K562 (cell line): ENCODE data around the gene RNASEH2A. TPM values are rescaled to one million over a fixed set of nuclear protein-coding genes. Genes with fewer than 3 reads are reported as not detected.

ENCODE experiments used
- ATAC-seq: fragments of 200-7000 bp; cut with Tn5 transposase; 3 replicates; pipeline ENCODE4 v1.9.1; 2020; ENCODE audit warnings: moderate library complexity
- BruUV-seq: library from RNA; stranded (reverse); fragments of 400-500 nt; replicated peaks from 2 replicates; lab custom pipeline; 2021; lab: Mats Ljungman, UMichigan
- CTCF ChIA-PET: fragments of 300-600 bp; formaldehyde crosslinking; extraction: SDS; loops from one replicate; lab custom pipeline; 2021; ENCODE audit warnings: low intra/inter-chr PET ratio; lab: Yijun Ruan, JAX
- POLR2A ChIA-PET: fragments of 300-600, 350-650 bp; sonication (Branson Sonifier 250); formaldehyde crosslinking; extraction: SDS; loops from one replicate; lab custom pipeline; 2021; ENCODE audit warnings: antibody characterized with exemption, inconsistent platforms; lab: Yijun Ruan, JAX
- DNase-seq, 4 experiments: peaks; one replicate each; pipeline versions ENCODE4 v3.0.0 to v3.0.0-alpha.2; 2011 to 2018; ENCODE audit warnings: low spot score in 3 of 4, mixed read lengths in 3 of 4; ENCODE audit errors: extremely low read depth in 1 of 4
- FAIRE-seq: peaks from 2 replicates; lab custom pipeline; 2011; peaks lifted over from hg19 to GRCh38; lab: Jason Lieb, UNC
- H2AFZ ChIP-seq: 2 replicates; pipeline ENCODE4 v1.6.0; 2011; ENCODE audit warnings: low read depth, low read length, control low read depth, inconsistent platforms
- H3K27ac ChIP-seq: fragments of 200-600 bp; 3 replicates; pipeline ENCODE4 v1.8.0; 2011; ENCODE audit warnings: low read depth, mild to moderate bottlenecking, control low read depth, inconsistent platforms, low read length, moderate library complexity, mixed read lengths; ENCODE audit errors: extremely low read depth
- H3K27me3 ChIP-seq, 2 experiments: fragments of 300-600 bp in 1 of 2; 2 replicates in 1 of 2; 3 replicates in 1 of 2; pipeline versions ENCODE4 v1.6.0 to v1.8.0; 2011; ENCODE audit warnings: inconsistent platforms in 2 of 2, low read length in 2 of 2, mild to moderate bottlenecking in 1 of 2, mixed read lengths in 1 of 2, moderate library complexity in 1 of 2; ENCODE audit not compliant: control insufficient read depth in 2 of 2, insufficient read depth in 2 of 2
- H3K36me3 ChIP-seq: fragments of 300-600 bp; 3 replicates; pipeline ENCODE4 v1.8.0; 2011; ENCODE audit warnings: mild to moderate bottlenecking, low read length, inconsistent platforms; ENCODE audit not compliant: control insufficient read depth, insufficient read depth
- H3K4me1 ChIP-seq, 2 experiments: fragments of 200-600 bp in 1 of 2; replicated peaks in 1 of 2; 2 replicates in 1 of 2; 3 replicates in 1 of 2; pipeline versions ENCODE4 v1.5.1 to v1.8.0; 2011; ENCODE audit warnings: inconsistent platforms in 2 of 2, low read length in 2 of 2, mild to moderate bottlenecking in 1 of 2, mixed read lengths in 1 of 2, moderate library complexity in 1 of 2; ENCODE audit not compliant: control insufficient read depth in 2 of 2, insufficient read depth in 2 of 2
- H3K4me2 ChIP-seq: 2 replicates; pipeline ENCODE4 v1.6.1; 2011; ENCODE audit warnings: low read length, control low read depth, inconsistent platforms, mixed read lengths; ENCODE audit not compliant: insufficient read depth
- H3K4me3 ChIP-seq: fragments of 200-600 bp; sonication (generic), shearing (Covaris generic); 2 replicates; pipeline ENCODE4 v1.5.1; 2016; ENCODE audit warnings: control low read depth, inconsistent platforms
- H3K79me2 ChIP-seq: fragments of 200-600 bp; 3 replicates; pipeline ENCODE4 v1.8.0; 2011; ENCODE audit warnings: low read length, inconsistent platforms; ENCODE audit not compliant: control insufficient read depth, insufficient read depth
- H3K9ac ChIP-seq, 2 experiments: 2 replicates each; pipeline versions ENCODE4 v1.6.0 to v1.6.1; 2011; ENCODE audit warnings: low read depth in 2 of 2, low read length in 2 of 2, control low read depth in 1 of 2, inconsistent platforms in 1 of 2, mild to moderate bottlenecking in 1 of 2, mixed read lengths in 1 of 2; ENCODE audit not compliant: insufficient read depth in 1 of 2
- H3K9me1 ChIP-seq: one replicate; pipeline ENCODE4 v1.6.0; 2011; ENCODE audit warnings: inconsistent platforms, mild to moderate bottlenecking, low read length, moderate library complexity; ENCODE audit not compliant: control insufficient read depth, insufficient read depth
- H3K9me3 ChIP-seq: replicated peaks from 2 replicates; pipeline ENCODE4 v1.5.1; 2011; ENCODE audit warnings: low read depth, low read length, inconsistent platforms; ENCODE audit not compliant: control insufficient read depth, insufficient read depth
- H4K20me1 ChIP-seq: replicated peaks from 2 replicates; pipeline ENCODE4 v1.6.1; 2011; ENCODE audit warnings: low read length, inconsistent platforms, mixed read lengths; ENCODE audit not compliant: control insufficient read depth, insufficient read depth
- ARHGAP35 ChIP-seq: fragments of 450-650 bp; IDR thresholded peaks from 2 replicates; pipeline ENCODE4 v1.6.1; 2018; ENCODE audit not compliant: partially characterized antibody
- DNMT1 ChIP-seq: fragments of 450-650 bp; IDR thresholded peaks from 2 replicates; pipeline ENCODE4 v1.6.1; 2016; ENCODE audit warnings: antibody characterized with exemption, mild to moderate bottlenecking
- KLF13 ChIP-seq: fragments of 450-650 bp; IDR thresholded peaks from 2 replicates; pipeline ENCODE4 v1.6.1; 2016; ENCODE audit warnings: missing genetic modification characterization, low read depth, mild to moderate bottlenecking, missing compliant biosample characterization, moderate library complexity, borderline replicate concordance
- NFXL1 ChIP-seq: fragments of 450-650 bp; formaldehyde crosslinking; IDR thresholded peaks from 2 replicates; pipeline ENCODE4 v1.4.0; 2021; ENCODE audit warnings: mild to moderate bottlenecking
- NR3C1 ChIP-seq: sonication (generic); formaldehyde crosslinking; IDR thresholded peaks from 2 replicates; pipeline ENCODE4 v1.8.1; 2022; ENCODE audit warnings: missing genetic modification reagents
- SRSF7 ChIP-seq: fragments of 200-400 bp; formaldehyde crosslinking; optimal IDR thresholded peaks from 2 replicates; pipeline ENCODE3; 2017; ENCODE audit warnings: mild to moderate bottlenecking, low read depth, low read length
- SUPT5H ChIP-seq: fragments of 450-650 bp; IDR thresholded peaks from 2 replicates; pipeline ENCODE4 v1.6.1; 2016
- WGBS: fragments of 100-300 bp; shearing (Covaris generic); methylation state at CpG from one replicate; pipeline ENCODE4 v1.1.6; 2016; ENCODE audit warnings: low coverage, mixed read lengths; ENCODE audit not compliant: insufficient coverage; ENCODE audit errors: missing lambda C conversion rate; 5-methylcytosine and 5-hydroxymethylcytosine counted together
- in situ Hi-C: fragments of 300-500 bp; cut with MboI; formaldehyde crosslinking; loops from 4 replicates; pipeline ENCODE4 v1.15.0; 2018; ENCODE audit warnings: inconsistent platforms, mixed read lengths
- intact Hi-C: fragments of 100-400 bp; cut with micrococcal nuclease; formaldehyde crosslinking; loops from 2 replicates; pipeline ENCODE4 v1.14.2; 2022
- polyA plus RNA-seq, 8 experiments: library from polyadenylated mRNA; depleted of rRNA in 4 of 8; stranded (reverse) in 5 of 8; unstranded in 3 of 8; fragments of >200 nt; fragmentation: Nextera tagmentation in 2 of 8; fragmentation: Illumina TruSeq in 1 of 8; extraction: Ambion mirVana in 2 of 8; extraction: Trizol in 1 of 8; gene quantifications; 2 replicates each; pipeline versions ENCODE4 v1.2.1 to v1.2.3, GENCODE V29; 2011 to 2014; ENCODE audit warnings: inconsistent platforms in 1 of 8, missing spikeins in 1 of 8
- total RNA-seq, 7 experiments: library from RNA; depleted of rRNA in 6 of 7; stranded (reverse); fragments of >200 nt in 6 of 7; fragmentation: Illumina TruSeq in 2 of 7; extraction: Trizol in 2 of 7; gene quantifications; 2 replicates each; pipeline versions ENCODE4 v1.2.1 to v1.2.3, GENCODE V29; 2011 to 2021; ENCODE audit warnings: low replicate concordance in 1 of 7
- TF ChIP-seq, protein P1 (sequence below): fragments of 450-650 bp; IDR thresholded peaks from 2 replicates; pipeline ENCODE4 v1.6.1; 2018; ENCODE audit warnings: mild to moderate bottlenecking, low read depth; ENCODE audit not compliant: partially characterized antibody
- TF ChIP-seq, protein P2 (sequence below): sonication (generic); formaldehyde crosslinking; IDR thresholded peaks from 2 replicates; pipeline ENCODE4 v1.8.0; 2023; ENCODE audit warnings: mild to moderate bottlenecking, missing genetic modification reagents
- TF ChIP-seq, protein P3 (sequence below): fragments of 150-350 bp; IDR thresholded peaks from 2 replicates; pipeline ENCODE4 v1.6.1; 2014; ENCODE audit warnings: low read depth, mild to moderate bottlenecking, low read length, borderline replicate concordance

RNASEH2A gene
- total and polyA plus RNA-seq, 9 of the 15 experiments (the other 6 are each of a cell fraction or from before 2014, with no cell fraction given): 22.3 to 78.0 (median 61.7) TPM

DNA sequence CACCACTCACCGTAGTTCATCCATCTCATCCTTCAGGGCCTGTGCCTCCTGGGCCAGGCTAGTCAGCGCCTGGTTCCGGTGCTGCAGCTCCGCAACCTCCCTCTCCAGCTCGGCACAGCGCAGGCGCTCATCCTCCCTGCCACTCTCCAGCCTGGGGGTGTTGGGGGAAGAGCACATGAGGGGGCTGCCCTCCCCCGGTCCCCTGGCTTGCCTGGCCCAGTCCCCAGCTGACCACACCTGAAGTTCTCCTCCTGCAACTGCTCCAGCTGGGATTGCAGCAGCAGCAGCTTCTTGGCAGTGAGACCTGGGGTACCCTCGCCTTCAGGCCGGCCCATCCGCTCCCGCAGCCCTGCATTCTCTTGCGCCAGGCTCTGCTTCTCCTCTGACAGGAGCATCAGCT, 35.5 kb upstream of the RNASEH2A start:
- BruUV-seq: no TSS peak
- in situ Hi-C loops: no loop called here
- no peaks in the 10 kb centered on the region for H3K36me3 ChIP-seq
- no peak overlapping the region for H3K4me2 ChIP-seq
- H3K27me3 ChIP-seq: no peaks in the 10 kb centered on the region
- CTCF ChIA-PET: no interaction called here
- no peaks in the 10 kb centered on the region for H4K20me1 ChIP-seq
- no peak overlapping the region for H3K27ac ChIP-seq
- WGBS: 90% methylated on average over 7 of the region's 13 CpGs
- no peak for TF ChIP-seq ARHGAP35
- TF ChIP-seq, protein P1, sequence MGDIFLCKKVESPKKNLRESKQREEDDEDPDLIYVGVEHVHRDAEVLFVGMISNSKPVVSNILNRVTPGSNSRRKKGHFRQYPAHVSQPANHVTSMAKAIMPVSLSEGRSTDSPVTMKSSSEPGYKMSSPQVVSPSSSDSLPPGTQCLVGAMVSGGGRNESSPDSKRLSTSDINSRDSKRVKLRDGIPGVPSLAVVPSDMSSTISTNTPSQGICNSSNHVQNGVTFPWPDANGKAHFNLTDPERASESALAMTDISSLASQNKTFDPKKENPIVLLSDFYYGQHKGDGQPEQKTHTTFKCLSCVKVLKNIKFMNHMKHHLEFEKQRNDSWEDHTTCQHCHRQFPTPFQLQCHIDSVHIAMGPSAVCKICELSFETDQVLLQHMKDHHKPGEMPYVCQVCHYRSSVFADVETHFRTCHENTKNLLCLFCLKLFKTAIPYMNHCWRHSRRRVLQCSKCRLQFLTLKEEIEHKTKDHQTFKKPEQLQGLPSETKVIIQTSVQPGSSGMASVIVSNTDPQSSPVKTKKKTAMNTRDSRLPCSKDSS: no peak
- no peak for TF ChIP-seq NR3C1 (CRISPR knock-in tag)
- TF ChIP-seq, protein P2, sequence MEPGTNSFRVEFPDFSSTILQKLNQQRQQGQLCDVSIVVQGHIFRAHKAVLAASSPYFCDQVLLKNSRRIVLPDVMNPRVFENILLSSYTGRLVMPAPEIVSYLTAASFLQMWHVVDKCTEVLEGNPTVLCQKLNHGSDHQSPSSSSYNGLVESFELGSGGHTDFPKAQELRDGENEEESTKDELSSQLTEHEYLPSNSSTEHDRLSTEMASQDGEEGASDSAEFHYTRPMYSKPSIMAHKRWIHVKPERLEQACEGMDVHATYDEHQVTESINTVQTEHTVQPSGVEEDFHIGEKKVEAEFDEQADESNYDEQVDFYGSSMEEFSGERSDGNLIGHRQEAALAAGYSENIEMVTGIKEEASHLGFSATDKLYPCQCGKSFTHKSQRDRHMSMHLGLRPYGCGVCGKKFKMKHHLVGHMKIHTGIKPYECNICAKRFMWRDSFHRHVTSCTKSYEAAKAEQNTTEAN (CRISPR knock-in tag): no peak
- TF ChIP-seq NFXL1 (CRISPR knock-in tag): no peak
- TF ChIP-seq SUPT5H: no peak
- no peak for TF ChIP-seq KLF13 (tag)
- TF ChIP-seq DNMT1: no peak
- TF ChIP-seq, protein P3, sequence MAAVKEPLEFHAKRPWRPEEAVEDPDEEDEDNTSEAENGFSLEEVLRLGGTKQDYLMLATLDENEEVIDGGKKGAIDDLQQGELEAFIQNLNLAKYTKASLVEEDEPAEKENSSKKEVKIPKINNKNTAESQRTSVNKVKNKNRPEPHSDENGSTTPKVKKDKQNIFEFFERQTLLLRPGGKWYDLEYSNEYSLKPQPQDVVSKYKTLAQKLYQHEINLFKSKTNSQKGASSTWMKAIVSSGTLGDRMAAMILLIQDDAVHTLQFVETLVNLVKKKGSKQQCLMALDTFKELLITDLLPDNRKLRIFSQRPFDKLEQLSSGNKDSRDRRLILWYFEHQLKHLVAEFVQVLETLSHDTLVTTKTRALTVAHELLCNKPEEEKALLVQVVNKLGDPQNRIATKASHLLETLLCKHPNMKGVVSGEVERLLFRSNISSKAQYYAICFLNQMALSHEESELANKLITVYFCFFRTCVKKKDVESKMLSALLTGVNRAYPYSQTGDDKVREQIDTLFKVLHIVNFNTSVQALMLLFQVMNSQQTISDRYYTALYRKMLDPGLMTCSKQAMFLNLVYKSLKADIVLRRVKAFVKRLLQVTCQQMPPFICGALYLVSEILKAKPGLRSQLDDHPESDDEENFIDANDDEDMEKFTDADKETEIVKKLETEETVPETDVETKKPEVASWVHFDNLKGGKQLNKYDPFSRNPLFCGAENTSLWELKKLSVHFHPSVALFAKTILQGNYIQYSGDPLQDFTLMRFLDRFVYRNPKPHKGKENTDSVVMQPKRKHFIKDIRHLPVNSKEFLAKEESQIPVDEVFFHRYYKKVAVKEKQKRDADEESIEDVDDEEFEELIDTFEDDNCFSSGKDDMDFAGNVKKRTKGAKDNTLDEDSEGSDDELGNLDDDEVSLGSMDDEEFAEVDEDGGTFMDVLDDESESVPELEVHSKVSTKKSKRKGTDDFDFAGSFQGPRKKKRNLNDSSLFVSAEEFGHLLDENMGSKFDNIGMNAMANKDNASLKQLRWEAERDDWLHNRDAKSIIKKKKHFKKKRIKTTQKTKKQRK: no peak
- TF ChIP-seq SRSF7: no peak
- H3K4me1 ChIP-seq: peaks cover 5 to 31% of the 10 kb centered on the region in 2 experiments; a peak in 4 of 5 replicates
- FAIRE-seq: no peak
- no peaks in the 10 kb centered on the region for H3K9me3 ChIP-seq
- no peak overlapping the region for H3K4me3 ChIP-seq
- no peaks in the 10 kb centered on the region for H3K9me1 ChIP-seq
- H3K79me2 ChIP-seq: peaks cover 6% of the 10 kb centered on the region; the same call in 1 of the 3 replicates
- H2AFZ ChIP-seq: no peak overlapping the region
- DNase-seq: no peak
- no peak for ATAC-seq
- POLR2A ChIA-PET: no interaction called here
- intact Hi-C loops: no loop called here
- H3K9ac ChIP-seq: no peak overlapping the region
